ENCODE measurements around the gene ATP1B2. TPM values are rescaled to one million over a fixed set of nuclear protein-coding genes. Genes with fewer than 3 reads are reported as not detected.
"Not testable (repeated sequence)": the region's sequence is repeated elsewhere in the genome, so short reads cannot be mapped to it uniquely, and the experiment has no call there.

The ATP1B2 gene
- total RNA-seq, 2 experiments from 2014 or later = not detected

- ATAC-seq = no peak
- POLR2A ChIA-PET = no interaction called here
- no peak for DNase-seq
- H3K4me1 Mint-ChIP-seq (ENCODE audit: low read depth) = peaks cover 13% of the 10 kb centered on the region
- peaks cover 2% of the 10 kb centered on the region for H3K27me3 Mint-ChIP-seq (ENCODE audit: low read depth)
- CTCF ChIA-PET = interaction anchor here (1.2 to 5.9 kb wide), 2 partner anchors 9 to 63 kb away, joined by 3 to 49 read pairs; partner anchors contain the start of genes TP53 and WRAP53
- no peak overlapping the region for H3K27ac Mint-ChIP-seq
- H3K36me3 Mint-ChIP-seq (ENCODE audit: low read depth) = peaks cover 5% of the 10 kb centered on the region
- H3K9me3 Mint-ChIP-seq (ENCODE audit: insufficient read depth) = no peaks in the 10 kb centered on the region
- H3K4me3 Mint-ChIP-seq = no peak overlapping the region
Measured at GRCh38 chr17:7623661-7624060, 27.1 kb upstream of the ATP1B2 start.

- POLR2A ChIA-PET = interaction anchor here (0.6 to 9.6 kb wide), 2 partner anchors 61 to 312 kb away, joined by 3 to 101 read pairs; partner anchors contain the start of genes TP53 and WRAP53
- not testable (repeated sequence) for H3K9me3 Mint-ChIP-seq (ENCODE audit: insufficient read depth); DNase-seq; H3K36me3 Mint-ChIP-seq (ENCODE audit: low read depth); H3K27ac Mint-ChIP-seq; H3K4me3 Mint-ChIP-seq; ATAC-seq; H3K27me3 Mint-ChIP-seq (ENCODE audit: low read depth)
- H3K4me1 Mint-ChIP-seq (ENCODE audit: low read depth) = peaks cover 13% of the 10 kb centered on the region
- CTCF ChIA-PET = interaction anchor here (5.9 kb wide), 1 partner anchor 61 kb away, joined by 49 read pairs; the partner anchor contains the start of genes TP53 and WRAP53
Measured at GRCh38 chr17:7625749-7626148, 25.0 kb upstream of the ATP1B2 start.

DNA sequence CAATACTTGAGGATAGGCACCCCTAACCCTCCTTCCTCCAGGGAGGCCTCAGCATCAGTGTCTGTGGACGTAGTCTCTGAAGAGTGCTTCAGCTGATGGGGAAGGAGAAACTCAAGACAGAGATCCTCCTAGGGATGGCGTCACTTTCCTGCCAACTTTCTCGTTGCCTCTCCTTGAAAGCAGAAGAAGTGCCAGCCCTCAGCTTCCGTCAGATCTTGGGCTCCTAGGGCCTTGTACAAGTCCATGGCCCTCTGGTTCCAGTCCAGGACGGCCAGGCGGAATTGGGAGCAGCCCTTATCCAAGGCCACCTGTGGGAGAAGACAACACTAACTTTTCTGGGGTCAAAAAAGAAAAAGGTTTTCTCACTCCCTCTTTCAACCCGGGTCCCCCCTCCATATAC is 24.4 kb upstream of the ATP1B2 start:
- H3K4me3 Mint-ChIP-seq = peak overlapping the region; percentile 89
- no peaks in the 10 kb centered on the region for H3K9me3 Mint-ChIP-seq (ENCODE audit: insufficient read depth)
- no peak overlapping the region for H3K27ac Mint-ChIP-seq
- CTCF ChIA-PET = interaction anchor here (1.2 to 5.9 kb wide), 4 partner anchors 24 to 66 kb away, joined by 3 to 49 read pairs (median 4); partner anchors contain the start of genes TP53 and WRAP53
- DNase-seq (no peak), ATAC-seq (no peak)
- peaks cover 5% of the 10 kb centered on the region for H3K36me3 Mint-ChIP-seq (ENCODE audit: low read depth)
- no peaks in the 10 kb centered on the region for H3K27me3 Mint-ChIP-seq (ENCODE audit: low read depth)
- POLR2A ChIA-PET = interaction anchor here (0.6 to 9.6 kb wide), 2 partner anchors 61 to 313 kb away, joined by 3 to 101 read pairs; partner anchors contain the start of genes TP53 and WRAP53
- peaks cover 13% of the 10 kb centered on the region for H3K4me1 Mint-ChIP-seq (ENCODE audit: low read depth)

DNA sequence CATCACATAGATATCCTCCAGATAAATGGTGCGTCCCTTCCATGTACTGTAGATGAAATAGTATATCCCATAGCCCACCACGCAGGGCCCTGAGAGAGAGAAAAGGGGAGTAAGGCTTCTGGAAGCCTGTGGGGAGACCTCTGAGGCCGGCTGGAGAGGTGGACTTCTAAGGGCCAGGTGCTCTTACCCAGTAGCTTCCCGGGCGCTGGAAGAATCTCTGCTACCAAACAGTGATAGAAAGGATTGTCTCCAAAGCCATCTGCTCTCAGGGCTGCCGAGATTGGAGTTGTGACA is 23.8 kb upstream of the ATP1B2 start:
- DNase-seq = no peak
- Mint-ChIP-seq H3K4me3 (peak overlapping the region; percentile 89), H3K9me3 (ENCODE audit: insufficient read depth) (no peaks in the 10 kb centered on the region), H3K27me3 (ENCODE audit: low read depth) (no peaks in the 10 kb centered on the region), H3K36me3 (ENCODE audit: low read depth) (peaks cover 5% of the 10 kb centered on the region), H3K4me1 (ENCODE audit: low read depth) (peaks cover 13% of the 10 kb centered on the region), H3K27ac (peak overlapping the region; percentile 75)
- ATAC-seq = no peak
- ChIA-PET POLR2A (interaction anchor here (1.2 to 9.6 kb wide), 2 partner anchors 35 to 60 kb away, joined by 4 to 101 read pairs; partner anchors contain the start of genes TP53 and WRAP53), CTCF (interaction anchor here (0.6 to 5.9 kb wide), 7 partner anchors 15 to 190 kb away, joined by 3 to 49 read pairs (median 3); partner anchors contain the start of genes MPDU1, TP53 and WRAP53)

GRCh38 chr17:7627250-7628121 is 23.2 kb upstream of the ATP1B2 start, which contains the start of gene SAT2:
Gene SAT2, minus strand, starts transcription at chr17:7627821. Its CDS starts 186 bp downstream, at chr17:7627635.
- peaks cover 14% of the 10 kb centered on the region for H3K4me1 Mint-ChIP-seq (ENCODE audit: low read depth)
- ChIA-PET CTCF (interaction anchor here (0.6 to 5.9 kb wide), 9 partner anchors 12 to 191 kb away, joined by 3 to 49 read pairs (median 3); partner anchors contain the start of genes FXR2, MPDU1, TP53 and WRAP53), POLR2A (interaction anchor here (0.9 to 9.6 kb wide), 6 partner anchors 13 to 60 kb away, joined by 3 to 101 read pairs (median 4); partner anchors contain the start of genes ATP1B2, FXR2, MPDU1 and TP53)
- H3K36me3 Mint-ChIP-seq (ENCODE audit: low read depth) = peaks cover 5% of the 10 kb centered on the region
- ATAC-seq (peak; percentile 95), DNase-seq (peak; percentile 91)
- peak within 1 kb of the TSS; percentile 89 for H3K4me3 Mint-ChIP-seq
- H3K9me3 Mint-ChIP-seq (ENCODE audit: insufficient read depth) = no peaks in the 10 kb centered on the region
- no peaks in the 10 kb centered on the region for H3K27me3 Mint-ChIP-seq (ENCODE audit: low read depth)
- H3K27ac Mint-ChIP-seq = peak within 1 kb of the TSS; percentile 75

DNA sequence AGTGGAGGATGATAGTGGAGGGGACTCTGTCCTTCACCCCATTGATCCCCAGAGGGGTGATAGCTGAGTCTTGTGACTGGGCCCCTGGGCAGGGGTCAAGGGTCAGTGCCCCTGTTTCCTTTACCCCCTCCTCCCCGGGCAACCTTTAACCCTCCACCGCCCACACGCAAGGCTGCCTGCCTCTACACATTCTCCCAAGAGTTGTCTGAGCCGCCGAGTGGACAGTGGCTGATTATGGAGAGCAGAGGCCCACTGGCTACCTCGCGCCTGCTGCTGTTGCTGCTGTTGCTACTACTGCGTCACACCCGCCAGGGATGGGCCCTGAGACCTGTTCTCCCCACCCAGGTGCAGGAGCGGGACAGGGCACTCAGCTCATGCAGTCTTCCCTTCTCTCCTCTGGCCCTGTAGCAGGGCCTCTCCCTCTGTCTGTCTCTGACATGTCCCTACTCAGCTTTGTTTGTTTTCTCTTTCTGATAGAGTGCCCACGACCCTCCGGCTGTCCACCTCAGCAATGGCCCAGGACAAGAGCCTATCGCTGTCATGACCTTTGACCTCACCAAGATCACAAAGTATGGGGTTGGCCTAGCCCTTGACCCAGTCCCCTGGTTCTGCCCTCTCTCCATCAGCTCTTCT is 20.7 kb upstream of the ATP1B2 start, which contains the start of gene SHBG:
Gene SHBG, plus strand, starts transcription at position 197 of the 633 bp plus-strand sequence. Its CDS starts 38 bp downstream, at position 235.
- CTCF ChIA-PET = interaction anchor here (0.9 to 7.5 kb wide), 4 partner anchors 15 to 584 kb away, joined by 3 to 129 read pairs (median 4); partner anchors contain the start of genes FXR2, TP53 and WRAP53
- no peak within 1 kb of the TSS for H3K4me3 Mint-ChIP-seq

DNA sequence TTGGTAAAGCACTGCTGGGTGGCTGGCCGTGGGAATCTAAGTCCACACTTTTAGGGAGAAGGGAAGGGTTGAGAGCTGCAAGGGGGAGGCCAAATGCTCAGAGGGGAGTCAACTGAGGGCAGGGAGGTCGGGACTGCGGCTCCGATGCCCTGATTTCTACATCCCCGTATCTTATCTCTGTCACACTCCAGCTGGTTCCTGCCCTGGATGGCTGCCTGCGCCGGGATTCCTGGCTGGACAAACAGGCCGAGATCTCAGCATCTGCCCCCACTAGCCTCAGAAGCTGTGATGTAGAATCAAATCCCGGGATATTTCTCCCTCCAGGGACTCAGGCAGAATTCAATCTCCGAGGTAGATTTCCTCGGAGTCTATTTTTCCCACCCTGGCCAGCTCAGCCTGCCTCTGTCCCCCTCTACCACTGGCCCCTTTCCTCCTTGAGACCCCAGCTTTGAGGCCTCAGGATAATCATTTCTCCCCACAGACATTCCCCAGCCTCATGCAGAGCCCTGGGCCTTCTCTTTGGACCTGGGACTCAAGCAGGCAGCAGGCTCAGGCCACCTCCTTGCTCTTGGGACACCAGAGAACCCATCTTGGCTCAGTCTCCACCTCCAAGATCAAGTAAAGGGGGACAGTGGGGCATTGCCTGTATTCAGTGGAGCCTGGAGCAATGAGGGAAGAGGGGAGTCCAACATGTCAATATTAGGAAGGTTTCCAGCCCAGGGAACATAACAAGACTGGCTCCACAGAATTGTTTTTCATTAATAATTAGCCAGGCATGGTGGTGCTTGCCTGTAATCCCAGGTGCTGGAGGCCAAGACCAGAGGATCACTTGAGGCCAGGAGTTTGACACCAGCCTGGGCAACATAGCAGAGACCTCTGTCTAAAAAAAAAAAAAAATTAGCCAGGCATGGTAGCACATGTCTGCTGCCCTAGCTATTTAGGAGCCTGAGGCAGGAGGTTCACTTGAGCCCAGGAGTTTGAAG is 19.0 kb upstream of the ATP1B2 start:
- ATAC-seq (no peak), DNase-seq (no peak)
- H3K27ac Mint-ChIP-seq = no peak overlapping the region
- no peak overlapping the region for H3K4me3 Mint-ChIP-seq
- H3K36me3 Mint-ChIP-seq (ENCODE audit: low read depth) = no peaks in the 10 kb centered on the region
- H3K9me3 Mint-ChIP-seq (ENCODE audit: insufficient read depth) = no peaks in the 10 kb centered on the region
- H3K27me3 Mint-ChIP-seq (ENCODE audit: low read depth) = no peaks in the 10 kb centered on the region
- CTCF ChIA-PET = interaction anchor here (0.8 to 7.5 kb wide), 14 partner anchors 10 to 585 kb away, joined by 3 to 129 read pairs (median 4); partner anchors contain the start of genes ATP1B2, FXR2, TP53 and WRAP53
- POLR2A ChIA-PET = interaction anchor here (9.6 kb wide), 1 partner anchor 55 kb away, joined by 101 read pairs; the partner anchor contains the start of genes TP53 and WRAP53
- peaks cover 11% of the 10 kb centered on the region for H3K4me1 Mint-ChIP-seq (ENCODE audit: low read depth)

More for the DNA sequence above, 20.7 kb upstream of the ATP1B2 start, which contains the start of gene SHBG:
- ATAC-seq = no peak
- peaks cover 5% of the 10 kb centered on the region for H3K36me3 Mint-ChIP-seq (ENCODE audit: low read depth)
- no peak for DNase-seq
- POLR2A ChIA-PET = interaction anchor here (9.6 kb wide), 1 partner anchor 57 kb away, joined by 101 read pairs; the partner anchor contains the start of genes TP53 and WRAP53
- peaks cover 14% of the 10 kb centered on the region for H3K4me1 Mint-ChIP-seq (ENCODE audit: low read depth)
- H3K27ac Mint-ChIP-seq = no peak within 1 kb of the TSS
- no peaks in the 10 kb centered on the region for H3K9me3 Mint-ChIP-seq (ENCODE audit: insufficient read depth)
- H3K27me3 Mint-ChIP-seq (ENCODE audit: low read depth) = no peaks in the 10 kb centered on the region

DNA sequence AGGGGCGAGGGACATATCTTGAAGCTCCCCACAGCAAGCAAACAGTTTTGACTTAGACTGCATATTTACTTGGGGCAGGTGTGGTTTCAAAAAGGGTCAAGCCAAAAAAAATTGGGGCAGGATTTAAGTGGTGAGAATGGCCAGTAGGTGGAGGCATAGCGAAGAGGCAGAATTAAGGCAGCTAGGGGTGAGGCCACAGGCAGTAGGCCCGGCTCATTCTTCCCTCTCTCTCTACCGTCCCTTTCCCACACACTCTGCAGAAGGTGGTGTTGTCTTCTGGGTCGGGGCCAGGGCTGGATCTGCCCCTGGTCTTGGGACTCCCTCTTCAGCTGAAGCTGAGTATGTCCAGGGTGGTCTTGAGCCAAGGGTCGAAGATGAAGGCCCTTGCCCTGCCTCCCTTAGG is 18.2 kb upstream of the ATP1B2 start:
- ATAC-seq = no peak
- Mint-ChIP-seq H3K27me3 (ENCODE audit: low read depth) (no peaks in the 10 kb centered on the region), H3K36me3 (ENCODE audit: low read depth) (no peaks in the 10 kb centered on the region), H3K9me3 (ENCODE audit: insufficient read depth) (no peaks in the 10 kb centered on the region), H3K4me3 (no peak overlapping the region), H3K27ac (no peak overlapping the region), H3K4me1 (ENCODE audit: low read depth) (peaks cover 4% of the 10 kb centered on the region)
- CTCF ChIA-PET = interaction anchor here (0.6 to 7.5 kb wide), 14 partner anchors 9 to 81 kb away, joined by 3 to 129 read pairs (median 3); partner anchors contain the start of genes ATP1B2, TP53 and WRAP53
- POLR2A ChIA-PET = interaction anchor here (1.0 to 9.6 kb wide), 2 partner anchors 10 to 55 kb away, joined by 3 to 101 read pairs; partner anchors contain the start of genes TP53 and WRAP53
- peak; percentile 62 for DNase-seq

DNA sequence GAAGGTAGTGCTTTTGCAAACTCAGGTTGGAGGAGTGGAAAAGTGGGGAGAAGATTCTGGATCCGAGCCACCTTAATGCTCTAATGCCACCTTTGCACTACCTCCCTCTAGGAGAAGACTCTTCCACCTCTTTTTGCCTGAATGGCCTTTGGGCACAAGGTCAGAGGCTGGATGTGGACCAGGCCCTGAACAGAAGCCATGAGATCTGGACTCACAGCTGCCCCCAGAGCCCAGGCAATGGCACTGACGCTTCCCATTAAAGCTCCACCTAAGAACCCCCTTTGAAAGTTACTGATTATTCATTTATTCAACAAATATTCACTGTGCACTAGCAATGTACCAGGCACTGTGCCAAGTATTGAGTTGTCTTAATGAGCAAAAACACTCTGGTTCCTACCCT is 17.6 kb upstream of the ATP1B2 start:
- H3K4me3 Mint-ChIP-seq = no peak overlapping the region
- H3K36me3 Mint-ChIP-seq (ENCODE audit: low read depth) = no peaks in the 10 kb centered on the region
- ChIA-PET CTCF (interaction anchor here (0.6 to 7.5 kb wide), 13 partner anchors 9 to 81 kb away, joined by 3 to 129 read pairs (median 3); partner anchors contain the start of genes ATP1B2, TP53 and WRAP53), POLR2A (interaction anchor here (1.0 to 9.6 kb wide), 2 partner anchors 10 to 54 kb away, joined by 3 to 101 read pairs; partner anchors contain the start of genes TP53 and WRAP53)
- H3K27me3 Mint-ChIP-seq (ENCODE audit: low read depth) = no peaks in the 10 kb centered on the region
- no peak overlapping the region for H3K27ac Mint-ChIP-seq
- DNase-seq (no peak), ATAC-seq (no peak)
- H3K9me3 Mint-ChIP-seq (ENCODE audit: insufficient read depth) = no peaks in the 10 kb centered on the region
- peaks cover 2% of the 10 kb centered on the region for H3K4me1 Mint-ChIP-seq (ENCODE audit: low read depth)

DNA sequence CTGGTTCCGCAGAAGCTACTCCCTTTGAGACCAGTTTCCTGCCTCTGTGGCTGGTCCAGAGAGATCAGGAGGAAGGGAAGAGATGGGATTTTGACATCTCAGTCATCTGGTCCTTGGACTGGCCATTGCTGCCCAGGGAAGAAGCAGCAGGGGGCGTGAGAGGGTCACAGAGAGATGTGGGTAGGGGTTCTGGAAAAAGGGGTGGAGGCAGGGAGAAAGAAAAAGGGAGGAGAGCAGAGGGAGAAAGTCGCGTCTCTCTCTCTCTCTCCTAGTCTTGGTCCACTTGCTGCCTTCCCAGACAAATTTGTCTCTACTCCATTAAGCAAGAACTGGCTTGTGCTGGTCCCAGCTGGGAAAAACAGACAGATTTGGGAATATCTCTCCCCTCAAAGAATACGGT is 16.3 kb upstream of the ATP1B2 start:
- no peak for DNase-seq
- no peaks in the 10 kb centered on the region for H3K9me3 Mint-ChIP-seq (ENCODE audit: insufficient read depth)
- H3K27ac Mint-ChIP-seq = no peak overlapping the region
- peaks cover 2% of the 10 kb centered on the region for H3K4me1 Mint-ChIP-seq (ENCODE audit: low read depth)
- ChIA-PET POLR2A (interaction anchor here (9.6 kb wide), 1 partner anchor 53 kb away, joined by 101 read pairs; the partner anchor contains the start of genes TP53 and WRAP53), CTCF (interaction anchor here (7.5 kb wide), 1 partner anchor 53 kb away, joined by 129 read pairs; the partner anchor contains the start of genes TP53 and WRAP53)
- no peak for ATAC-seq
- H3K27me3 Mint-ChIP-seq (ENCODE audit: low read depth) = peaks cover 2% of the 10 kb centered on the region
- no peak overlapping the region for H3K4me3 Mint-ChIP-seq
- H3K36me3 Mint-ChIP-seq (ENCODE audit: low read depth) = no peaks in the 10 kb centered on the region

All from activated CD8-positive, alpha-beta T cell treated with anti-CD3 and anti-CD28 coated beads, Interleukin-2, amount 10 ng/mL, durations not matched to agents 7 days and 5 days (primary cell).